Fibroblast of gingiva (primary cell): Measurements from ENCODE around the gene CLN6.
"Not testable (repeated sequence)": the region's sequence is repeated elsewhere in the genome, so short reads cannot be mapped to it uniquely, and the experiment has no call there.

Experiments used
- DNase-seq: peaks from one replicate; pipeline ENCODE4 v3.0.0-alpha.2; 2011; ENCODE audit warnings: low read depth

Gene CLN6

DNA sequence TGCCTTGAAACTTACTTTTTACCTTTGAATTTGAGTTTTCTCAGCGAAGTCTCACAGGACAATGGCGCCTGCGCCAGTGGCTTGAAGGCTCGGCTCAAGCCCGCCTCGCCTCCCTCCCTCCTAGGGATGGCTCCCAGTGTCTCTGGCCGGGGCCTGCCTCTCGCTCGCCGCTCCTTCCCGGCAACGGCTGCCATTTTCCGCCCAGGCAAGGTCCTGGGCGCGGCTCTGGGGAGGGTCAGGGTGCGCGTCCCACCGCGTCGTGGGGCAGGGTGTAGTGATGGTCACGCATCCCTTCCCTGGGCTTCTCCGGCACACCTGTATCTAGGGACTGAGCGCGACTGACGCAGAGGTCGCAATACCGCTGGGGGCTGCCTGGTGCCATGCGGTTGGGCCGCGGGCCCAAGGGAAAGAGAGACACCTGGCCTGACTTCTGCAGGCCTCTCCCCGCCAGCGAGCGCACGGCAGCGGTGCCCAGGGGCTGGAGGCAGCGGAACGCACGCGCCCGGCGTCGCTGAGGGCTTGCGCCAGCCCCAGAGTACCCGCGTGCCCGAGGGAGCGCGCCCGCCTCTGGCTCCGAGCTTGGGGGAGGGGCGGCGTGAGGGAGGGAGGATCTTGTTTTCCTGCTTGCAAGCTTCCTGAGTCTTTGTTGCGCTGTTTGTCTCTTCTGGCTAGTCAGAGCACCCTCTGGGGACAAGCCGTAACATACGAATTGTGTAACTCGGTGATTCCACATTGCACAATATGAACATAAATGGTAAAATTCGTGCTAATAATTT, 27.3 kb upstream of the CLN6 start:
- peak; percentile 96 for DNase-seq

DNA sequence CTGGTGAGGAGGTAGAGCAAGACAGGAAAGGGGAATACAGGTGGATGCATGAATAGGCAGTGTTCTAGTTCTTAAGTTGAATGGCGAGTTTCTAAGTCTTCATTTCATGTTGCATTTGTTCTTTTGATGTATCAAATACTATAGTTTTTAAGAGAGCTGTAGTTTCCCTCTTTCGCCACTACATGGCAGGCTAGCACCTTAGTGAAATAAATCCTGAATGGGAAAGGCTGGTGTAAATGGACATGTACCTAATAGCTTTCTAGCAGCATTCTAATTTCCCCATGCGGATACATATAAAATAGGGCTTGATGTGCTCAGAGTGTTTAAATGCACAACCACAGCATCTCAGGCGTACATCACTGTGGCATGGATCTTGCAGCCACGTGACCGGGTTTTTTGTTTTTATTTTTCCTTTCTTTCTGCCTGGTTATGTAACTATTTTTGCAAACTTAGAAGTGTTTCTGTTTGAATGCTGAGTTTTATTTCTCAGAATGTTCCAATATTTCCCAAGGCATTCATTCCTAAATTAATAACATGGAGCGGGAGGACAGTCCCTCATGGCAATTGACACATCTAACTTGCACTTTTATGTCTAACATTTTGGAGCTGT, 23.5 kb upstream of the CLN6 start:
- peak; percentile 75 for DNase-seq

- DNase-seq, result no peak
Measured at GRCh38 chr15:68249058-68249713, 19.7 kb upstream of the CLN6 start.

DNA sequence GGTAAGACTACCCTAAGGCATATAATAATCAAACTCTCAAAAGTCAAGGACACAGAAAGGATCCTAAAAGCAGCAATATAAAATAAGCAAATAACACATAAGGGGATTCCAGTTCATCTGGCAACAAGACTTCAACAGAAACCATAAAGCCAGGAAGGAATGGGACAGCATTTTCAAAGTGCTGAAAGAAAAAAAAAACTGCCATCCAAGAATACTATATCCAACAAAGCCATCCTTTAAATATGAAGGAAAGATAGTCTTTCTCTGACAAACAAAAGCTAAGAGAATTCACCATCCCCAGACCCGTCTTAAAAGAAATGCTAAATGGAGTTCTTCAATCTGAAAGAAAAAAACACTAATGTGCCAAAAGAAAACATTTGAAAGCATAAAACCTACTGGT, 14.7 kb upstream of the CLN6 start:
- no peak for DNase-seq

DNA sequence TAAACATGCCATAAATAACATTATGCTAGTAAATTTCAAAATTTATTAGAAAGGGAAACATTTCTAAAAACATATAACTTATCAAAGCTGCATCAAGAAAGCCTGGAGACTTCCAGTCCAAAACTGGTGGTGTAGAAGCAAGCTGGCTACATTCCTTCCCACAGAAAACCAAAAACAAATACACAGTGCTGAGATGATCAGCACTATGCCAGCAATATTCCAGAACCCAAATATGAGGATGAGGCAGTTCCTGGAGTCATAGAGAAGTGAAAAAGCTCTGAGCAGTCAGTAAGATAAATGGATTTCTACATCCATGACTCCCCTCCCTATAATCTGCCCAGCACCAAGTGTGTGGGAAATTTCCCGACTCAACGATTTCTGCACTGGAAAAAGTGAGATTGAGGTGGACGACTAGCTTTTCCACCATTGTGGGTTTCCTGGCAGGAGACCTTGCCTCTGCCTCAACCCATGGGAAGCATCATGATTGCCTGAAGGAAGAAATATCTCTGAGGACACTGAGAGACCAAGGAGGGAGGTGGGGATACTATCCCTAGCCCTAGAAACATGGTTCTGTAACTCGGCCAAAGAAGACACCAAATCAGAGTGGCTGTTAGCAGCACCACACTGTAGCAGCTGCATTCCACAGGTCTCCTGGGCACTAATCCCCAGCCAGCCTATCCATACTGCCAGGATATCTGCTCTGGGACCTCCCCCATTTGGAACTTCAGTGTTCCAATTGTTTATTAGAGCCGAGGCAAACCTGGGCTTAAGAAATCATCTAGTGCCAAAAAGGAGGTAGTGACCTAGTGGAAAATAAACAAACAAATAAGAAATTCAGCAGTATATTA, 11.8 kb upstream of the CLN6 start:
- DNase-seq, result no peak

GRCh38 chr15:68239025-68239424, 9.5 kb upstream of the CLN6 start:
- no peak for DNase-seq

DNA sequence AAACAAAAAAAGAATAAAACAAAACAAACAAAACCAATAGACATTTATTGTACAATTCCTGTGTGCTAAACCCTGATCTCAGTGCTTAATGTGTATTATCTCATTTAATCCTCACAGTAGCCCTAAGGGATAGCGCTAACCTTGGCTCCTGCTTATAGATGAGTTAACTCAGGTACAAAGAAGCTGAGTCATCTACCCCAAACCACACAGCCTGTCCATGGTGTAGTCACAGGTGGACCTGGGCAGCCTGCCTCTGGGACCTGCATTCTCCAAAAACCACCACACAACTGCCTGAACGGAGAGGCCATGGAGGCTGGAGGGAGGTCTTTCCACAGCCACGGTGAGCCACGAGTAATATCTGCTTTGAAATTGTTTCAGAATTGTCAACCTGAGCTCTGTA, 5.5 kb upstream of the CLN6 start:
- no peak for DNase-seq

GRCh38 chr15:68234520-68234919, 5.0 kb upstream of the CLN6 start:
- not testable (repeated sequence) for DNase-seq

DNA sequence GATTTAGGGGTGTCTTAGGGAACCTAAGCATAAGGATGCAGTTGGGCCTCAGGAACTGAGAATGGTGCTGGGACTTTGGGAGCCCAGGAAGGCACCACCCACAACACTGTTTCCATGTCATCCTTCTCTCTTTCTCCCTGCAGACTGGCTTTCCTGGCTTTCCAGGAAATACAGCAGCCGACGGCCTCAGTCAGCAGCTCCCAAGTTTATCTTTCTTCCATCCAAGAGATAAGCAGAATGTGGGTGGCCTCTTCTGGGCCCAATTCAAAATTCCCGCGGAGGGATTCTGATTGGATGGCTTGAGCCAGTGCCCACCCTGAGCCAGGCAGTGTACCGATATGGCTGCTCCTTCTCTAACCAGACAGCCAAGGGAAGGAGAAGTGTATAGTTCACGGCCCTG, 4.5 kb upstream of the CLN6 start:
- no peak for DNase-seq

DNA sequence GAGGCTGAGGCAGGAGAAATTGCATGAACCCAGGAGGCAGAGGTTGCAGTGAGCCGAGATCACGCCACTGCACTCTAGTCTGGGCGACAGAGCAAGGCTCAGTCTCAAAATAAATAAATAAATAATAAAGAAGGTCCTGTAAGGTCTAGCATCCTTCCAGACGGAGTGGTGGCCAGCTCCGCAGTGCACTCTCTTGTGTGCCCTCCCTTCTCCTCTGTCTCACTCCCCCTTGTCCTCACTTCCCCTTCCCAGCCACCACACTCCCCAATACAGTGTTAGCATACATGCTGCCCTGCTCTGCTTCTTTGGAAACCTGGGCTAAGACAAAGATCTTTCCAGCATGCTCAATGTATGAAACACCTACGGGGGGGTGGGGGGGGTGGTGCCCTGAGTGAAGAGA, 3.4 kb upstream of the CLN6 start:
- DNase-seq, result no peak

DNA sequence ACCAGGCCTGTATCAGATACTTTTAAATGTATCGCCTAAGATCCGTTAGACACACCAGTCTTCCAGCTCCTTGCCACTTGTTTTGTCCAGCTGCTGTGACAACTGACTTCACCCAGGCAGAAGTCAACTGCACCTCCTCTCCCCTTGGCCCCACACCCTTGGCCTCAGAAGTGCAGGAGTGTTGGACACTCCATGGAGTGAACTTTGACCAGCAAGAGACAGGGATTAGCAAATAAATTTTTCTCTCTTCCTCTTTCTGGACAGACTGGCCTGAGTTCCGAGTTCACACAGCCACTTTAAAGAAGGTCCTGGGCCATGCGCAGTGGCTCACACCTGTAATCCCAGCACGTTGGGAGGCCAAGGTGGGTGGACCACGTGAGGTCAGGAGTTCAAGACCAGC, 2.9 kb upstream of the CLN6 start:
- DNase-seq, result no peak

DNA sequence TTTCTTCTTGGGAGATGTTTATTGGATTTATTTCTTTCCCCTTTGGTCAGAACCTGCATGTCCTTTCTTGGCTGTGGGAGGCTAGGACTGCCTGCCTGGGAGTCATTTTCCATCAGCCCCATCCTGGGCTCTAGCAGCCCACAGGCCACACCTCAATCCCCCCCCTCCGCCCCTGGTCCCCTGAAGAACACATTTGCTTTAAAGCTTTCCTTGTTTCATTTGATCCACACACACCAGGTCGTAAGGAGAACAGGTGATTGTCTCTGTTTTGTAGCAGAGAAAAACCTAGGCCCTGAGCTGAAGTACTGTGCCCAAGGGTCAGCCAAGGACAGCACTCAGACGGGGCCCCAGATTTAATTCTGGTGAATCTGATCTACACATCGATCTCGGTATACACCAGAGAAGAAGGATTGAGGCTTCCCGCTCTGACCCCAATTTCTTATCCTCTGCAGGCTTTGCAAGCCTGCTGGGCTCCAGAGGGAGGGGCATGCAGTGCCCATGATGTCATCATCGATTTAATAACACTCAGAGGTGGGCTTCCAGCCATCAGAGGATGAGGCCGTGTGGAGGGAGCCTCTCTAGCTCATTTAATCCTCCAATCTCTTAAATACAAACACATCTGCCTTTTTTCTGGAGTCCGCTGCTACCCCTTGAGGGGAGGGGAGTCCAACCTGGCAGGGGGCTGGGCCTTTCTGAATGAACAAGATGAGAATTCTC, 1.7 kb upstream of the CLN6 start:
- DNase-seq, result no peak

- DNase-seq, result no peak
Measured at GRCh38 chr15:68230157-68231100, 901 bp upstream of the CLN6 start.

DNA sequence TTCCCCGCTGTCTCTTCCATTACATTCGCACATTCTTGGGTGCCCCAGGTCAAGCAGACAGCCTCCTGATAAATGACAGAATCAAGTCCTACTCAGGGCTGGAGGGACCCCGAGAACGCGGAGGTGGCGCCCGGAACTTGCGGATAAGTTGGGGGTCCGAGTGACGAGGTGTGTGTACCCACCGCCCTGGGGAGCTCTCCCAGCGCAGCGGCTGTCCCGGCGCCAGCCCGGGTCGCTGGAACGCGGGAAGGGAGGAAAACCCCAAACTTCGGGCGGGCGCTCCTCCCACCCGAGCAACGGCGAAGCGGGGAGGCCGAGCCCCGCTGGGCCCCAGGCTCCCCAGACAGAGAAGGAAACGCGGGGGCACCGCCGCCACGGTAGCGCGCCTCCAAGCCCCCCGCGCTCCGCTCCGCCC, 550 bp downstream of the CLN6 start:
- no peak for DNase-seq

GRCh38 chr15:68228143-68228970, 1.2 kb downstream of the CLN6 start:
- no peak for DNase-seq

DNA sequence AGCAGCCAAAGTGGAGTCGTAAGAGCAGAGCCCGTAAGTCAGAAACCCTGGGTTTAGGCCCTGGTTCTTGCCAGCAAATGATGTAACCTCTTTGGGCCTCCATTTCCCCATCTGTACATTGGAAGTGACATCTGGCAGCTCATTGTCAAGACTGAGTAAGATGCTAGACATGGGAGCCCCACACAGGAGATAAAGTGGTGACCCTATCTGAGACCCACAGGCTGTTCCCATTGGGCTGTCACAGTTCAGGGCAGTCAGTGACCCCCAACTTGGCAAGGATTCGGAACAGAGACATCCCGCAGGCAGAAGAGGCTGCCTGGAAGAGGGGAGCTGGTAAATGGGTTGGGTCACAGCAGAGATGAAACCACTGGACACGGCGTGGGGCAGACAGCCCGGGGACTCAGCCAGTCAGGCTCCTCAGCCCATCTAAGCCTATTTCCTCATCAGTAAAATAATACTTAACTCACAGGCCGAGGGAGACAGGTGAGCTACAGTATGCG, 1.8 kb downstream of the CLN6 start:
- no peak for DNase-seq

DNA sequence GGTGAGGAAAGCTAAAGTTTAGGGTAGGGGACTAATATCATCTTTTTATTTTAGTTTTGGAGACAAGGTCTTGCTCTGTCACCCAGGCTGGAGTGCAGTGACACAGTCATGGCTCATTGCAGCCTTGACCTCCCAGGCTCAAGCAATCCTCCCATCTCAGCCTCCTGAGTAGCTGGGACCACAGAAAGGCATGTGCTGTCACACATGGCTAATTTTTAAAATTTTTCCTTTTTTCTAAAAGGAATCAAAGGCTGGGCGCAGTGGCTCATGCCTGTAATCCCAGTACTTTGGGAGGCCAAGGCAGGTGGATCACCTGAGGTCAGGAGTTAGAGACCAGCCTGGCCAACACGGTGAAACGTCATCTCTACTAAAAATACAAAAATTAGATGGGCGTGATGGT, 4.1 kb downstream of the CLN6 start:
- not testable (repeated sequence) for DNase-seq

DNA sequence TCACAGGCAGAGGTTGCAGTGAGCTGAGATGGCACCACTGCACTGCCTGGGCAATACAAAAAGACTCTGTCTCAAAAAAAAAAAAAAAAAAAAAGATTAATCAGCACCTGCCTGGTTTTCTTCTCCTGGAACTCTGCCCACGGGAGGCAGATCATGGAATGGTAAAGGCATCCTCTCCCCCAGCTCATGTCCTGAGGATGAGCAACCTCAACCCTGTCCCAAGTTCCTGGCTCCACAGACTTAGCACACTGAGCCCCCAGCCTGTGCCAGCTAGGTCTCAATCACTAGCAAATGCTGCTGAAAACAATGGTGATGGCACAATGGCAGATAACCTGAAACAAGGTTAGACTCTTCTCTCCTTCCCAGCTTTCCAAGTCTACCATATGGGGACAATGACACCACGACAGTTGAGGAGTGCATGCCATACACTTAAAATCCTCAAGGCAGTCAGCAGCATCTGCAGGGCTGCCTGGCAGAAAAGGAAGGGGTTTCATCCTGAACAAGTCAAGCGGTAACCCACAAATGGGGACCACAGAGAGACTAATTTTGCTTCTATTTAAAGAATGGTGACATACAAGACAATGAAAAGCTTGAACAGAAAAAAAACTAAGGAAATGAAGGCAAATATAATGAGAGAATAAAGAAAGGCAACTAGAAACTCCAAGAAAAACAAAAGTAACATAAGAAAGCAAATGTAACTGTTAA, 4.8 kb downstream of the CLN6 start:
- no peak for DNase-seq

- no peak for DNase-seq
Measured at GRCh38 chr15:68224108-68224507, 5.4 kb downstream of the CLN6 start.
